Activated T-cell treated with anti-CD3 and anti-CD28 coated beads, Interleukin-2, amount 50 U/mL, for 72 hours (primary cell): ENCODE measurements around the gene SLC47A2. TPM values are rescaled to one million over a fixed set of nuclear protein-coding genes. Genes with fewer than 3 reads are reported as not detected.

ENCODE experiments used
- ATAC-seq, 2 donors: fragments of 150-1000 bp; cut with Tn5 transposase; replicated peaks in 1 of 2; 2 replicates each; pipeline ENCODE4 v1.10.0; 2021; ENCODE audit warnings: moderate library complexity in 2 of 2, mild to moderate bottlenecking in 1 of 2
- DNase-seq, 2 donors: peaks; one replicate each; pipeline ENCODE4 v3.0.0; 2021 to 2022; ENCODE audit warnings: mixed read lengths in 1 of 2
- H3K27ac Mint-ChIP-seq: one replicate; pipeline ENCODE4 v1.8.0; 2022; ENCODE audit warnings: mild to moderate bottlenecking, moderate library complexity, mixed read lengths
- H3K27me3 Mint-ChIP-seq: one replicate; pipeline ENCODE4 v1.8.0; 2022; ENCODE audit warnings: low read depth, mixed read lengths
- H3K36me3 Mint-ChIP-seq, 2 donors: one replicate each; pipeline ENCODE4 v1.8.0; 2022; ENCODE audit warnings: mixed read lengths in 2 of 2, mild to moderate bottlenecking in 1 of 2; ENCODE audit not compliant: insufficient read depth in 2 of 2
- H3K4me1 Mint-ChIP-seq: one replicate; pipeline ENCODE4 v1.8.0; 2022; ENCODE audit warnings: low read depth, mixed read lengths
- H3K4me3 Mint-ChIP-seq, 2 donors: one replicate each; pipeline ENCODE4 v1.8.0; 2022; ENCODE audit warnings: mild to moderate bottlenecking in 2 of 2, mixed read lengths in 2 of 2, moderate library complexity in 2 of 2
- H3K9me3 Mint-ChIP-seq, 2 donors: one replicate each; pipeline ENCODE4 v1.8.0; 2022; ENCODE audit warnings: mixed read lengths in 2 of 2
- total RNA-seq, 2 donors: library from RNA; stranded (reverse); gene quantifications; one replicate each; pipeline ENCODE4 v1.2.3, GENCODE V29; 2022

The SLC47A2 gene
- total RNA-seq, 2 donors from 2014 or later, result not detected

DNA sequence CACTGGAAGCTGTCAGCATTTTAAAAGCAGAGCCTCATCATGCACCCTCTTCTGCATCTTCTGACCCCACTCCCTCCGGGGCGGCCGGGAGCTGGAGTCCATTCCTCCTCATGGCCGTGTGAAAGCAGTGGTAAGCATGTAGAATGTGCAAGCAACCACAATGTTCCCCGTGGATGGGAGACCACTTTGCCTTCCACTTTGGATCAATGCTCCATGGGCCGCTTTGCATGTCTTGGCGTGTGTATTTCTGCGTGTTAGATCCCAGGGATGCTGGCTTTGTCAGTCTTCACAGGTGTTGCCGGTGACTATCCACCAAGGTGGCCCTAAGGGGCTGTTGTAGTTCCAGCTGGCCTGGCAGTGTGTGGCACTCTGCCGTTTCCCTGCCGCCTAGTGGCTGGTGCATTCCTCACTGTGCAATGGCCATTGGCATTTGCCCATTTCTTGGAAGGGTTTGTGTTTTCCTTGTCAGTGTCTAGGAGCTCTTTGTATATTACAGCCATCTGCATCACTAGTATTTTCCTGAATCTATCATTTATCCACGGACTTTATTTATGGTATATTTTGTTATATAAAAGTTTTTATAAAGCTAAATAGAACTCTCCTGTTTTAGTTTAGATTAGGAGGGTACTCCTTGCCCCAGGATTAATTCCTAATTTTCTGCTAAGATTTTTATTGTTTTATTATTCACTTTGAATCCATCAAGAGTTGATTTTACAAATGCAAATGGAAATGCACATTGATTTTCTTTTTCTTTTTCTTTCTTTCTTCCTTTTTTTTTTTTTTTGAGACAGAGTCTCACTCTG, 37.5 kb upstream of the SLC47A2 start:
- no peak for DNase-seq
- no peak overlapping the region for H3K27ac Mint-ChIP-seq

DNA sequence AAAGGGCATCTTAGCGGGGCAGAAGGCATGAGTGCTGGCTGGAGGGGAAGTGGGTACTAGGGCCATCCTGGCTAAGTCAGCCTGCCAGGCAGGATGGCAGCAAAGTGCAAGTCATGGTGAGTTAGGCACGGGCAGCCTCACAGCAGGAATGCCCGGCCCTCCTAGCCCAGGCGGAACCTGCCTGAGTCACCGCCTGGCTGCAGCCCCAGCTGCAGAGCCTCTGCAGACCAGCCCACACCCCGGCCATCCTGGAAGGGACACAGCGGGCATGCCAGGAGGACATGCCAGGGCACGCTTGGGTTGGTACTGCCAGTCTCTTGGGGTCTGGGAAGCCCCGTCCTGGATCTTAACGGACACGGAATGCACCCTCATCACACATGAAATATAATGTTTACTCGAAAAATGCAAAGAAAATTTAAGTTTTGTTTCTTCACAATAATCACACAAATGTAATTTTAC, 36.7 kb upstream of the SLC47A2 start:
- ATAC-seq, result no peak
- Mint-ChIP-seq H3K4me3 (no peak overlapping the region), H3K9me3 (no peaks in the 10 kb centered on the region), H3K27me3 (peaks cover 19% of the 10 kb centered on the region), H3K27ac (no peak overlapping the region), H3K36me3 (no peaks in the 10 kb centered on the region), H3K4me1 (peaks cover 41% of the 10 kb centered on the region)
- no peak for DNase-seq

More for the DNA sequence above, 37.5 kb upstream of the SLC47A2 start:
- no peak for ATAC-seq
- H3K9me3 Mint-ChIP-seq, result no peaks in the 10 kb centered on the region
- peaks cover 19% of the 10 kb centered on the region for H3K27me3 Mint-ChIP-seq
- H3K4me3 Mint-ChIP-seq, result no peak overlapping the region
- H3K4me1 Mint-ChIP-seq, result peaks cover 41% of the 10 kb centered on the region
- no peaks in the 10 kb centered on the region for H3K36me3 Mint-ChIP-seq

DNA sequence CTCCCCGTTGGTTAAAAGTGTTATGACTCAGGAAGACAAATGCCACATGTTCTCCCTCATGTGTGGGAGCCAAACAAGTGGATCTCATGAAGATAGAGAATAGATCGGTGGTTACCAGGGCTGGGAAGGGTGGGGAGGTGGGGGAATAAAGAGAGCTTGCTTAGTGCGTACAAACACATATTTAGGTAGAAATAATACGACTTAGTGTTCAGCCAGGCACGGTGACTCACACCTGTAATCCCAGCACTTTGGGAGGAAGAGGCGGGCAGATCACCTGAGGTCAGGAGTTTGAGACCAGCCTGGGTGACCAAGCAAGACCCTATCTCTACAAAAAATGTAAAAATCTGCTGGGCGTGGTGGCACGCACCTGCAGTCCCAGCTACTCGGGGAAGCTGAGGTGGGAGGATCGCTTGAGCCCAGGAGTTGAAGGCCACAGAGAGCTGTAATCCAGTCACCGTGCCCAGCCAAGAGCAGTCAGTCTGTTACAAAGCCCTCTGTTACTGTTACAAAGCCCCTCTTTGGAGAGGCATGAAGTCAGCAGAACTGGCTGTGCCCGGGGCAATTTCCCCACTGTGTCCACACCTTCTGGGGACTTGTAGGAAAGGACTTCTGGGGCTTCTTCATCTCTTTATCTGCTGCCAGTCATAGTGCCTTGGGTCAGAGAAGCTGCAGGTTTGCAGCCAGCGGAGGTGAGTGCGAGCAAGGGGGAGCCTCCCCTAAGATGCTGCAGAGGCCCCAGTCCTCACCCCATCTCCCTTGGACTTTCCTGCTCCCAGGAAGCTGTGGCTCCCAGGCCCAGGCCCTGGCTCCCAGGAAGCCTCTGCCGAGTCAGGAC, 36.0 kb upstream of the SLC47A2 start:
- Mint-ChIP-seq H3K4me3 (no peak overlapping the region), H3K27ac (no peak overlapping the region), H3K9me3 (no peaks in the 10 kb centered on the region), H3K4me1 (peaks cover 41% of the 10 kb centered on the region), H3K36me3 (no peaks in the 10 kb centered on the region), H3K27me3 (peaks cover 19% of the 10 kb centered on the region)
- no peak for ATAC-seq
- DNase-seq, result no peak

DNA sequence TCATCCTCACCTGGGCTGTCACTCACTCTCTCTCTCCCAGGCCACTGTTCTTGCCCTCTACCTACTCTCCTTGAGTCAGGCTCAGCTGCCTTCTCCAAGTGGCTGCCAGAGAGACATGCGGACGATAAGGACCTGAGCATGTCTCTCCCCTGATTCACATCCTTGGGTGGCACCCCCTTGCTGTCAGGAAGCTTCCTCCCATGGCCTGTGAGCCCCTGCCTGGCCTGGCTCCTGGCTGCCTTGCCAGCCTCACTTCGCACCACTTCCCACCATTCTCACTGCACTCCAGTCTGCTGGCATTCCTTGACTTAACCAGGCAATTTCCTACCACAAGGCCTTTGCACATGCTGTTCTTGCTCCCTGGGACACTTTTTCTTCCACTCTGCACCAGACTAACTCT, 34.5 kb upstream of the SLC47A2 start:
- peaks cover 35% of the 10 kb centered on the region for H3K4me1 Mint-ChIP-seq
- no peak for DNase-seq
- H3K36me3 Mint-ChIP-seq, result no peaks in the 10 kb centered on the region
- no peak overlapping the region for H3K27ac Mint-ChIP-seq
- H3K4me3 Mint-ChIP-seq, result no peak overlapping the region
- ATAC-seq, result no peak
- peaks cover 19% of the 10 kb centered on the region for H3K27me3 Mint-ChIP-seq
- no peaks in the 10 kb centered on the region for H3K9me3 Mint-ChIP-seq

DNA sequence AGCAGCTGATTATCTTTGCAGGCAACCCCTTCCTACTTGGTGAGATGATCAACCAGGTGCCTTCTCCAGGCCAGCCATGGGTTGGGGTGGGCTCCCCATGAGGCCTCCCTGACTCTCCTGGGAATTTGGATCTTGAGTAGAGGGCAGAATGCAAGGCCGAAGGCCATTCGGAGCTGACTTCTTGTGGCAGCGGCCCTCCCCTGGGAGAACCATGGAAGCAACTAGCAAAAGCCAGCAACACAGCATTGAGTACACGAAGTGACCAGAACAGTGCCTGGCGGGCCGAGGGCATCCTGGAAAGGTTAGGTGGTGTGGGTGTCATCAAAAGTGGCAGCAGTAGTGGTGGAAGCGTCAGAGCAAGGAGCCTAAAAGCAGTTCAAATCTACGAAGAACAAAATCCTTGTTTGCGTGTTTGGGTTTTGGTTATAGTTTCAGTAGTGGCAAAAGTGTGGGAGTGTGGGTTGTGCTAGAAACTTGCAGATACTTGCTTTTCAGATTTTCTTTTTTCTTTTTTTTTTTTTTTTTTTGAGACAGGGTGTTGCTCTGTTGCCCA, 33.7 kb upstream of the SLC47A2 start:
- H3K9me3 Mint-ChIP-seq, result no peaks in the 10 kb centered on the region
- H3K27ac Mint-ChIP-seq, result no peak overlapping the region
- DNase-seq (no peak), ATAC-seq (peak; percentile 46 to 68)
- no peak overlapping the region for H3K4me3 Mint-ChIP-seq
- H3K27me3 Mint-ChIP-seq, result peaks cover 19% of the 10 kb centered on the region
- H3K4me1 Mint-ChIP-seq, result peaks cover 28% of the 10 kb centered on the region
- no peaks in the 10 kb centered on the region for H3K36me3 Mint-ChIP-seq

DNA sequence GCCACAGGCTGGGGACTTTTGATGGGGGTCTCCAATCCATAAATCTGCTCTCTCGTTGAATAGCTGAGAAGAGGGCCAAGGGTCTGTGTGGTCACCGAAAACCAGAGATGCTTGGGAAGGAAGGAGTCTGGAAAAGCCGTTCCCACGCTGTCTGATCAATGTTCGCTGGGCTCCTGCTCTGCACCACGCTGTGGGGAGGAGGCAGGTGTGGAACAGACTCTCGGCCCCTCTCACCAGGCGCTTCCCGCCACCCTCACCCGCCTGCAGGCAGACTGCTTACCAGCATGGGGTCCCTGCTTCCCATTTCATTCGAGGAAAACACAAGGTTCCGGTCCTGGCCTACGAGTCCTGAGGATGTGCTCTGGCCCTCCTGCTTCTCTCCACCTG, 32.4 kb upstream of the SLC47A2 start:
- H3K4me1 Mint-ChIP-seq, result peaks cover 21% of the 10 kb centered on the region
- H3K4me3 Mint-ChIP-seq, result no peak overlapping the region
- peaks cover 19% of the 10 kb centered on the region for H3K27me3 Mint-ChIP-seq
- DNase-seq (no peak), ATAC-seq (no peak)
- H3K9me3 Mint-ChIP-seq, result no peaks in the 10 kb centered on the region
- no peaks in the 10 kb centered on the region for H3K36me3 Mint-ChIP-seq
- H3K27ac Mint-ChIP-seq, result no peak overlapping the region

- Mint-ChIP-seq H3K36me3 (no peaks in the 10 kb centered on the region), H3K27ac (no peak within 1 kb of the TSS), H3K27me3 (peaks cover 19% of the 10 kb centered on the region), H3K4me1 (peaks cover 21% of the 10 kb centered on the region), H3K9me3 (no peaks in the 10 kb centered on the region), H3K4me3 (no peak within 1 kb of the TSS)
- no peak for ATAC-seq
- no peak for DNase-seq
Measured at GRCh38 chr17:19747829-19748806, 31.7 kb upstream of the SLC47A2 start, which contains the start of gene ALDH3A1. TSS of gene ALDH3A1 (minus strand) at chr17:19748298. CDS start at chr17:19745129, 3,169 bp downstream.

- ATAC-seq, result no peak
- Mint-ChIP-seq H3K4me1 (peaks cover 21% of the 10 kb centered on the region), H3K9me3 (no peaks in the 10 kb centered on the region), H3K27me3 (peaks cover 19% of the 10 kb centered on the region), H3K36me3 (no peaks in the 10 kb centered on the region), H3K27ac (no peak overlapping the region), H3K4me3 (no peak overlapping the region)
- DNase-seq, result no peak
Measured at GRCh38 chr17:19747159-19747719, 30.9 kb upstream of the SLC47A2 start.

DNA sequence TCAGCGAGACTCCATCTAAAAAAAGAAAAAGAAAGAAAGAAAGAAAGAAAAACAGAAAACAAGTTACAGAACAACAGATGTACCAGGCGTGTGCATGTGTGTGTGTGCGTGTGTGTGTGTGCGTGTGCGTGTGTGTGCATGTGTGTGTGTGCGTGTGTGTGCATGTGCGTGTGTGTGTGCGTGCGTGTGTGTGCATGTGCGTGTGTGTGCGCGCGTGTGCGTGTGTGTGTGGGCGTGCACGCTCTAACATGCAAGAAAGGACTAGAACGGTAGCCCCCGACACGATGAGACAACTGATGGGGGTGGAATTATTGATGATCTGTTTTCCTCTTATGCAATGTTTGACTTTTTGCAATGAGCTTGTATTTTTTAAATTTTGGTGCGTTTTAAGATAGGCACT, 30.1 kb upstream of the SLC47A2 start:
- H3K36me3 Mint-ChIP-seq, result no peaks in the 10 kb centered on the region
- H3K4me3 Mint-ChIP-seq, result no peak overlapping the region
- no peak for DNase-seq
- H3K27ac Mint-ChIP-seq, result no peak overlapping the region
- H3K27me3 Mint-ChIP-seq, result peaks cover 19% of the 10 kb centered on the region
- peaks cover 21% of the 10 kb centered on the region for H3K4me1 Mint-ChIP-seq
- H3K9me3 Mint-ChIP-seq, result no peaks in the 10 kb centered on the region
- ATAC-seq, result no peak

DNA sequence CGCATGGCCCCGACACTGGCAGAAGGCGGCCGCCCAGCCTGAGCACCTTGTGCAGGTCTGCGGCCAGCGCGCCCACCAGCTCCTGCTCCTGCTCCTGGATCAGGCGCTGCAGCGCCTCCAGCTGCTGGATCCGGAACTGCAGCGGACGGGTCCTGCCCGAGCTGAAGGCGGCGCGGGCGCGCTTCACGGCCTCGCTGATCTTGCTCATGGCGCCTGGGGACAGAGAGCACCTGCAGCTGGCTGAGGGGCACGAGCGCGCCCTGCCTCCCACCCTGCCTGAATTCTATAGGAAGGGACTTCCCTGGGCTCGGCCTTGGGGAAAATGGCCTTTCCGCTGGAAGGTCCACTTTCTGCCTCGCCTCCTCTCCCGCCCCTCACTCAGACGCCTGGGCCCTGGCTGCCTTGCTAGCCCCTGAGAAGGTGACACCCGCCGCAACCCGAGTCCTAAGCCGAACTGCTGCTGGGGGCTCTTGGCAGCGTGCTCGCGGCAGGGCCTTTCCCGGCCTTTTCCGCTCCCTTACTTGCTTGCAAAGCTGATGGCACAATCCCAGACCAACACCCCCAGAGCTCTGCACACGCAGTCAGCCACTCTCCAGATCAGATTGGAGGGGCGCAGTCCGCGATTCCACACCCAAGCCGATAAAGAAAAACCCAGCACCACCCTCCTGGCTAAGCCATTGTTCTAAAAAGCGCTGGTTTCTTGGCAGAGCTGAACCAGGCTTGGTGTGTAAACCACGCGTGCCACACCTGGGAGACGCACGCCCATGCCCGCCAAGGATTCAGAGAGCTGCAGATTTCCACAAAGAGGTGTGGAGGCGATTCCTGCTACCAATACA, 28.8 kb upstream of the SLC47A2 start:
- Mint-ChIP-seq H3K9me3 (no peaks in the 10 kb centered on the region), H3K27ac (no peak overlapping the region), H3K27me3 (peaks cover 7% of the 10 kb centered on the region), H3K4me3 (peak overlapping the region; percentile 52 to 77), H3K4me1 (peaks cover 8% of the 10 kb centered on the region), H3K36me3 (no peaks in the 10 kb centered on the region)
- ATAC-seq, result peak; percentile 91 to 94
- DNase-seq, result peak; percentile 90 to 91

GRCh38 chr17:19744492-19744891, 28.1 kb upstream of the SLC47A2 start:
- Mint-ChIP-seq H3K27me3 (peaks cover 6% of the 10 kb centered on the region), H3K36me3 (no peaks in the 10 kb centered on the region), H3K4me1 (peaks cover 5% of the 10 kb centered on the region), H3K9me3 (no peaks in the 10 kb centered on the region), H3K27ac (no peak overlapping the region), H3K4me3 (peak overlapping the region; percentile 81 to 87)
- ATAC-seq, result peak; percentile 20 to 57
- no peak for DNase-seq
